PC-9 (cell line): ENCODE results near the gene MIER2. TPM values are rescaled to one million over a fixed set of nuclear protein-coding genes. Genes with fewer than 3 reads are reported as not detected.

Experiments used
- BruUV-seq: library from RNA; stranded (reverse); fragments of 400-500 nt; replicated peaks from 2 replicates; lab custom pipeline; 2021; lab: Mats Ljungman, UMichigan
- CTCF ChIA-PET: fragments of 300-600 bp; sonication (Branson Sonifier 250); formaldehyde crosslinking; loops from one replicate; lab custom pipeline; 2022; ENCODE audit warnings: antibody characterized with exemption; lab: Charles Lee
- POLR2A ChIA-PET: fragments of 300-600 bp; sonication (Branson Sonifier 250); formaldehyde crosslinking; loops from one replicate; lab custom pipeline; 2022; ENCODE audit warnings: antibody characterized with exemption; ENCODE audit not compliant: unreplicated experiment; lab: Charles Lee
- DNase-seq, 2 experiments: peaks; one replicate each; pipeline versions ENCODE4 v3.0.0 to v3.0.0-alpha.2; 2015 to 2022; ENCODE audit warnings: mixed read lengths in 1 of 2
- H2AFZ ChIP-seq: fragments of 200-600 bp; sonication (generic); 2 replicates; pipeline ENCODE4 v1.8.1; 2017; ENCODE audit warnings: antibody characterized with exemption
- H3F3A ChIP-seq: fragments of 200-600 bp; sonication (generic); 2 replicates; pipeline ENCODE4 v1.8.1; 2017; ENCODE audit warnings: antibody characterized with exemption, mild to moderate bottlenecking, low read depth; ENCODE audit not compliant: insufficient read depth
- H3K27ac ChIP-seq: fragments of 200-600 bp; sonication (generic); 2 replicates; pipeline ENCODE4 v1.6.1; 2016; ENCODE audit warnings: mixed run types
- H3K27me3 ChIP-seq: fragments of 200-600 bp; sonication (generic); 2 replicates; pipeline ENCODE4 v1.6.1; 2016; ENCODE audit warnings: low read depth, mixed run types; ENCODE audit not compliant: insufficient read depth
- H3K36me3 ChIP-seq: fragments of 200-600 bp; sonication (generic); 2 replicates; pipeline ENCODE4 v1.6.1; 2016; ENCODE audit warnings: low read depth, mixed run types
- H3K4me1 ChIP-seq: fragments of 200-600 bp; sonication (generic); replicated peaks from 2 replicates; pipeline ENCODE4 v1.6.1; 2016; ENCODE audit warnings: mixed run types; ENCODE audit not compliant: insufficient read depth
- H3K4me2 ChIP-seq: fragments of 200-600 bp; sonication (generic); 2 replicates; pipeline ENCODE4 v1.6.1; 2017; ENCODE audit warnings: mixed run types
- H3K4me3 ChIP-seq: fragments of 200-600 bp; sonication (generic); 2 replicates; pipeline ENCODE4 v1.6.1; 2016; ENCODE audit warnings: mixed run types
- H3K79me2 ChIP-seq: fragments of 200-600 bp; sonication (generic); 2 replicates; pipeline ENCODE4 v1.6.1; 2017; ENCODE audit warnings: low read depth, mixed run types
- H3K9me2 ChIP-seq: fragments of 200-600 bp; sonication (generic); 2 replicates; pipeline ENCODE4 v1.8.1; 2017; ENCODE audit warnings: mild to moderate bottlenecking; ENCODE audit not compliant: insufficient read depth
- H3K9me3 ChIP-seq: fragments of 200-600 bp; sonication (generic); 2 replicates; pipeline ENCODE4 v1.8.1; 2016; ENCODE audit warnings: low read depth; ENCODE audit not compliant: insufficient read depth
- H4K20me1 ChIP-seq: fragments of 200-600 bp; sonication (generic); 2 replicates; pipeline ENCODE4 v1.8.1; 2017; ENCODE audit not compliant: insufficient read depth
- EZH2 ChIP-seq: fragments of 200-600 bp; sonication (generic); IDR thresholded peaks from 2 replicates; pipeline ENCODE4 v1.8.0; 2017; ENCODE audit warnings: antibody characterized with exemption, low read depth
- intact Hi-C: fragments of 100-400 bp; cut with micrococcal nuclease; formaldehyde crosslinking; loops from one replicate; pipeline ENCODE4 v1.10.0; 2022; ENCODE audit not compliant: unreplicated experiment
- total RNA-seq: library from RNA; stranded (reverse); gene quantifications from 2 replicates; pipeline ENCODE4 v1.2.3, GENCODE V29; 2021
- TF ChIP-seq, protein P1 (sequence below): fragments of 200-600 bp; sonication (generic); conservative IDR thresholded peaks from 2 replicates; pipeline ENCODE4 v1.6.1; 2017; ENCODE audit warnings: mixed run types, antibody characterized with exemption, mild to moderate bottlenecking, moderate library complexity

The MIER2 gene
- total RNA-seq, 1 experiment from 2014 or later: 25.2 TPM

DNA sequence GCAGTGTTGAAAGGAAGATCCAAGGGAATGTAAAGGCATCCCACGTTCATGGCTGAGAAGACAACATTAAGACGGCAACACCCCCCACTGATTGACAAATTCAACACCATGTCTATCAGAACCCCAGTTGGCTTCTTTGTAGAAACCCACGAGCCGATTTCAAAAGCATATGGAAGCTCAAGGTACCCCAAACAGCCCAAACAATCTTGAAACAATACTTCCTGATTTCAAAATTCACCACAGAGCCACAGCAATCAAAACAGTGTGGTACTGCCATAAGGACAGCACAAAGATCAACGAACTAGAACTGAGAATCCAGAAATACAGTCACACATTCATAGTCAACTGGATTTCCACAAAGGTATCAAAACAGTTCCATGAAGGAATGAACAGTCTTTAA lies 6.2 kb downstream of the MIER2 start:
- Histone ChIP-seq H3K9me2 (no peaks in the 10 kb centered on the region), H3K9me3 (no peaks in the 10 kb centered on the region), H3K4me3 (no peak overlapping the region), H4K20me1 (peaks cover 51% of the 10 kb centered on the region), H3K79me2 (peaks cover 64% of the 10 kb centered on the region), H3F3A (no peaks in the 10 kb centered on the region), H3K27me3 (no peaks in the 10 kb centered on the region), H3K4me1 (peaks cover 20% of the 10 kb centered on the region), H3K36me3 (peaks cover 13% of the 10 kb centered on the region; the same call in 1 of the 2 replicates), H3K27ac (no peak overlapping the region), H2AFZ (no peak overlapping the region), H3K4me2 (no peak overlapping the region)
- DNase-seq: no peak
- no TSS peak for BruUV-seq
- TF ChIP-seq, protein P1, sequence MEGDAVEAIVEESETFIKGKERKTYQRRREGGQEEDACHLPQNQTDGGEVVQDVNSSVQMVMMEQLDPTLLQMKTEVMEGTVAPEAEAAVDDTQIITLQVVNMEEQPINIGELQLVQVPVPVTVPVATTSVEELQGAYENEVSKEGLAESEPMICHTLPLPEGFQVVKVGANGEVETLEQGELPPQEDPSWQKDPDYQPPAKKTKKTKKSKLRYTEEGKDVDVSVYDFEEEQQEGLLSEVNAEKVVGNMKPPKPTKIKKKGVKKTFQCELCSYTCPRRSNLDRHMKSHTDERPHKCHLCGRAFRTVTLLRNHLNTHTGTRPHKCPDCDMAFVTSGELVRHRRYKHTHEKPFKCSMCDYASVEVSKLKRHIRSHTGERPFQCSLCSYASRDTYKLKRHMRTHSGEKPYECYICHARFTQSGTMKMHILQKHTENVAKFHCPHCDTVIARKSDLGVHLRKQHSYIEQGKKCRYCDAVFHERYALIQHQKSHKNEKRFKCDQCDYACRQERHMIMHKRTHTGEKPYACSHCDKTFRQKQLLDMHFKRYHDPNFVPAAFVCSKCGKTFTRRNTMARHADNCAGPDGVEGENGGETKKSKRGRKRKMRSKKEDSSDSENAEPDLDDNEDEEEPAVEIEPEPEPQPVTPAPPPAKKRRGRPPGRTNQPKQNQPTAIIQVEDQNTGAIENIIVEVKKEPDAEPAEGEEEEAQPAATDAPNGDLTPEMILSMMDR: no peak
- no peak for TF ChIP-seq EZH2
- intact Hi-C loops: no loop called here
- ChIA-PET POLR2A (no interaction called here), CTCF (no interaction called here)

DNA sequence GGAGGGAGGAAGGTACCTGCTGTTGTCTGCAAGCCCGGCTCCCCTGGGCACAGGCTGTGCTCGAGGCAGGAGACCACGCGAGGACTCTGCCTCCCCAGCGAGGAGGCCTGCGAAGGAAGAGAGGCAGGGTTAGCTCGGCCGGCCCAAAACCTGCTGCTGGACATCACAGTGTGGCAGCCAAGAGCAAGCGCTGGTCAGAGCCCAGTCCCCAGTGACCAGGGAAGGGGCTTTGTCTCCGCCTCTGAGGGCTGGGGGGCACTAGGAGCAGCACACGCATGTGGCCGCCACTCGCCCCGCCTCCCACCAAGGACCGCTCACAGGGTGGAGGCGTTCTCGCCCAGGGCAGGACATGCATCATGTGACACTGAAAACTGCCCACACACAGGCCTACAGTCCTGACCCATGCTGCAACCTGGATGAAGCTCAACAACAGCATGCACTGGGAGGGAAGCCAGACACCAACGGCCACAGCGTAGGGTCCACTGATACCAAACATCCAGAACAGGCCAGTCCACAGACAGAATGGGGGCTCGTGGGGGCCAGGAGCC lies 8.5 kb downstream of the MIER2 start:
- H3K27ac ChIP-seq: no peak overlapping the region
- no peak overlapping the region for H3K4me3 ChIP-seq
- intact Hi-C loops: no loop called here
- no peaks in the 10 kb centered on the region for H3F3A ChIP-seq
- no peaks in the 10 kb centered on the region for H3K27me3 ChIP-seq
- no TSS peak for BruUV-seq
- ChIA-PET CTCF (no interaction called here), POLR2A (no interaction called here)
- H4K20me1 ChIP-seq: peaks cover 37% of the 10 kb centered on the region
- peaks cover 42% of the 10 kb centered on the region for H3K79me2 ChIP-seq
- H3K9me2 ChIP-seq: no peaks in the 10 kb centered on the region
- peaks cover 12% of the 10 kb centered on the region; the same call in 1 of the 2 replicates for H3K36me3 ChIP-seq
- no peak overlapping the region for H2AFZ ChIP-seq
- no peaks in the 10 kb centered on the region for H3K4me1 ChIP-seq
- DNase-seq: no peak
- TF ChIP-seq EZH2: no peak
- TF ChIP-seq, protein P1: no peak
- no peaks in the 10 kb centered on the region for H3K9me3 ChIP-seq
- no peak overlapping the region for H3K4me2 ChIP-seq

DNA sequence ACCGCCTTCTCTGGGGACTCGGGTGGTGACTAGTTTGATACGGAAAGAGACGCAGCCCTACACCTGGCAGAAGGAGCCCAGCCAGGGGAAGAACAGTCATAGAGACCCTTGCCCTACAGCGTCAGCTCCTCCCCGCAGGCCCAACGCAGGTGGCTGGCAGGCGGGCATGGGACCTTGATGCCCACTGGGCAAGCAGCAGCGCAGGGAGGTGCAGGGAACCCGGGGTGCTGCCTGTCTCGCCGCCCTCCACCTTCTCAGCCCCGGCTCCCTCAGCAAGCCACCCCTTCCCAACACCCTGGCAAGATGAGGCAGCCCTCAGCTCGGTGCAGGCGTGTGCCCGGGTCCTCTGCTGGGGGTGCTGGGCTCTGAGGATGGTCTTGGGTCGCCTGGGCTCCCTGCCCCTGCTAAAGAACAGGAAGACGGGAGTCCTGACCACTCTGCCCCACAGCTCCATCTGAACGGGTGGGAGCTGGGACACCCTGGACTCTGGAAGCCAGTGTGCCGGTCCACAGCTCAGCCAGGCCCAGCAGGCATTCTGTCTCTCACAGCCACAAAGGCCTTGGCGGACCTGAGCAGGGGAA lies 9.0 kb downstream of the MIER2 start:
- Histone ChIP-seq H4K20me1 (peaks cover 32% of the 10 kb centered on the region), H3K9me2 (no peaks in the 10 kb centered on the region), H3K36me3 (peaks cover 8% of the 10 kb centered on the region; the same call in 1 of the 2 replicates), H2AFZ (no peak overlapping the region), H3K27ac (no peak overlapping the region), H3K27me3 (no peaks in the 10 kb centered on the region), H3K4me1 (no peaks in the 10 kb centered on the region), H3K4me2 (no peak overlapping the region), H3F3A (no peaks in the 10 kb centered on the region), H3K79me2 (peaks cover 36% of the 10 kb centered on the region), H3K9me3 (no peaks in the 10 kb centered on the region), H3K4me3 (no peak overlapping the region)
- no peak for TF ChIP-seq EZH2
- TF ChIP-seq, protein P1: no peak
- ChIA-PET CTCF (no interaction called here), POLR2A (no interaction called here)
- intact Hi-C loops: no loop called here
- no peak for DNase-seq
- no TSS peak for BruUV-seq
